GM21515 (cell line): Measurements from ENCODE around the gene WDR12.
"Not testable (repeated sequence)": the region's sequence is repeated elsewhere in the genome, so short reads cannot be mapped to it uniquely, and the experiment has no call there.

Source experiments
- ATAC-seq: cut with Tn5 transposase; IDR thresholded peaks from one replicate; pipeline ENCODE4 v1.9.1; 2021; ENCODE audit not compliant: unreplicated experiment

The WDR12 gene

DNA sequence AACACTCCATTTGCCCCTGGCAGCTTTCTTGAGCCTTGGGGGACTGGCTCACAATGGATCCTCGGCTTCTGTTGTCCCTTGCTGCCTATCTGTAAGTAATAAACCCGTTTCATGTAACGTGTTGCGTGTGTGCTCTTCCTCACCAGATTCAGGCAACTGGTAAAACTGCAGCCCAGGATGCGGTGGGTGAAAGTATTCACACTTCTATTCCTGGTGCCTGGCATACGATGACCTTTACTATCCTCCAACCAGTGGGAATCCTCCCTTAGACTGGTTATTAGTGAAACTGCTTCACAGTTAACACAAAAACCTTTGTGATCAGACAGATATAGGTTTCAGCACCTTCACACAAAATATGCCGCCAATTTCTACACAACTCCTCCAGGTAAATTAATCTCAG is 26.3 kb downstream of the WDR12 start:
- no peak for ATAC-seq

DNA sequence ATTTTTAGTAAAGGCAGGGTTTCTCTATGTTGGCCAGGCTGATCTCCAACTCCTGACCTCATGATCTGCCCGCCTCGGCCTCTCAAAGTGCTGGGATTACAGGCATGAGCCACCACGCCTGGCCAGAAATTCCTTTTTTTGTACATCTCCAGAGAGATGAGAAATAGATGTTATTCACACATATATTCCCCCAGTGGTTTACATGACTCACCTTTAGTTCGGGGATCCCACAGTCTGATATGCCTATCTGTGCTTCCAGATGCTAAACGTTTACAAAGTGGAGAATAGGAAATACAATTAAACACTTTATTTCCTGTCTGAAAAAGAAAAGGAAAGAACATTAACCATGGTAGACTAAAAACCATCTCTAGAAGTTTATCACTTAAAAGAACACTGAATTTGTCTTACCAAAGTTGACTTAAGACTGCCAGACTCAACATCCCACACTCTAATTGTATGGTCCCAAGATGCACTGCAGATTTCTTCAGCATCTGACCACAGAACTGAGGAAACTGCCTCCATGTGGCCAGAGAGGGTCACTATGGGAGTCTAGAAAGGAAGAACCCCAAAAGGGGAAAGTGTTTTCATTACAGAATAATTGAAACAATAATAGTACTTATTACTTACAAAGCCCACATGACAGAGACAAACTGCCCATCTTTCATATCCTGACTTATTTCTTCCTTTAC is 27.3 kb downstream of the WDR12 start:
- ATAC-seq = no peak

DNA sequence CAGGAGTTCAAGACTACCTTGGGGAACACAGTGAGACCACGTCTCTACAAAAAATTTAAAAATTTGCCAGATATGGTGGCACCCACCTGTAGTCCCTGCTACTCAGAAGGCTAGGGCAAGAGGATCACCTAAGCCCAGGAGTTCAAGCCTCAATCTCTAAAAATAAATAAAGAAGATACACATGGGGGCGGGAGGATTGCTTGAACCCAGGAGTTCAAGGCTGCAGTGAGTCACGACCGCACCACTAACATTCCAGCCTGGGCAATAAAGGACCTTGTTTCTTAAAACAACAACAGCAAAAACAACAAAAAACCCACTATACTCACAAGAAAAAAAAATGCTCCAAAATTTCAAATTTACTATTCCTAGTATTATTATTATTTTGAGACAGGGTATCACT is 29.9 kb downstream of the WDR12 start:
- no peak for ATAC-seq

DNA sequence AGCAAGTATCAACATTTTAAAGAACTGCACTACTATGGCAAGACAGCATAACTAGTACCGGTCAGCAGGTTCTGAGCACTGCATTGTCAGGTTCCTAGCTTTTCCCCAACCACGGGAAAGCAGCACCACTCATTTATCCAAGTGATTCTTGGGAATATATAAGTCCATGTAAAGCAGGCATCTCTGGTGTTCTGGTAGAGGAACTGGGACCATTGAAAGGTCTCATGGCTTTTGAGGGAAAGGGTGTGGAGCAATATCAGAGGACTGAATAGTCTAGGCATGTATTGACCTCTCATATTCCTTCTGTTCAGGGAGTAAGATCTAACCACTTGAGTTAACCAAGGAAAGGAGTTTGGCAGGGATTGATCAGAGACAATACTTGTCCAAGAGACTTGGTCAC is 33.8 kb downstream of the WDR12 start:
- no peak for ATAC-seq

DNA sequence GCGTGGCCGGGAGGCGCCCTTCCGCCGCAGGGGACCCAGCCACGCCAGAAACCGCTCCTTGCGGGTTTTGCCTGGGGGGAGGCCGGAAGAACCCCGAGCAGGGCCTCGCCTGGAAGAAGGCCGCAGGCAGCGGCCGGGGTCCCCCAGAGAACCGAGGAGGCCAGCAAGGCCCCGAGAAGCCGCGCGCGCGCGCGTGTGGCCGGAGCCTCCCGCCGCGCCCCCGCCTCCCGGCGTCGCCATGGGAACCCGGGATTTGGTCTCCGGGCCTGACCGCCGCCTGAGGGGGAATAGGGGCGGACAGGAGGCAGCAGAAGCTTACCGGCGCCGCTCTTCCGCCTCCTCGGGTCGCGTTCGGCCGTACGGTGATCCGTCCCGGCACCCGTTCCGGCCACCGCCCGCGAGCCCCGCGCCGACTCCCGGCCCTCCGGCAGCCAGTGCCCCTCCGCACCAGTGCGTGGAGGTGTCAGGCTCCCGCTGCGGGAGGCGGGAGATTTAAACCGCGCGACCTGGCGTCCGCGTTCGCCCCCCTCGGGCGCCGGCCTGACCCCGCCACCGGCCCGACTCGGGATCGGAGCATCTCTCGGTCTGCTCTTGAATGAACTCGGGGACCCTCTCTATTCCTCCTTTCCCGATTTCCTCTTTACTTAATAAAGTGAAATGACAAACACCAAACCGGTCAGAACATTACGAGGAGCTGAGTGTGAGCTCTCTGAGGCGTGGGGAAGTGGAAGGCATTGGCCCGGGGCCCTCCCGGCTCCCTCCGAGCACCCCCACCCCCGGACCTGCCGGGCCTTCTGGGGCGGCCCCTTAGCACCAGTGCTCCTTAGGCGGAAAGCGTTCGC is 40.0 kb downstream of the WDR12 start, which contains the start of gene ICA1L:
ICA1L (minus strand) TSS at position 467 of the 842 bp plus-strand sequence. CDS start 42,757 bp downstream, outside the sequence.
- ATAC-seq = peak; percentile 51

DNA sequence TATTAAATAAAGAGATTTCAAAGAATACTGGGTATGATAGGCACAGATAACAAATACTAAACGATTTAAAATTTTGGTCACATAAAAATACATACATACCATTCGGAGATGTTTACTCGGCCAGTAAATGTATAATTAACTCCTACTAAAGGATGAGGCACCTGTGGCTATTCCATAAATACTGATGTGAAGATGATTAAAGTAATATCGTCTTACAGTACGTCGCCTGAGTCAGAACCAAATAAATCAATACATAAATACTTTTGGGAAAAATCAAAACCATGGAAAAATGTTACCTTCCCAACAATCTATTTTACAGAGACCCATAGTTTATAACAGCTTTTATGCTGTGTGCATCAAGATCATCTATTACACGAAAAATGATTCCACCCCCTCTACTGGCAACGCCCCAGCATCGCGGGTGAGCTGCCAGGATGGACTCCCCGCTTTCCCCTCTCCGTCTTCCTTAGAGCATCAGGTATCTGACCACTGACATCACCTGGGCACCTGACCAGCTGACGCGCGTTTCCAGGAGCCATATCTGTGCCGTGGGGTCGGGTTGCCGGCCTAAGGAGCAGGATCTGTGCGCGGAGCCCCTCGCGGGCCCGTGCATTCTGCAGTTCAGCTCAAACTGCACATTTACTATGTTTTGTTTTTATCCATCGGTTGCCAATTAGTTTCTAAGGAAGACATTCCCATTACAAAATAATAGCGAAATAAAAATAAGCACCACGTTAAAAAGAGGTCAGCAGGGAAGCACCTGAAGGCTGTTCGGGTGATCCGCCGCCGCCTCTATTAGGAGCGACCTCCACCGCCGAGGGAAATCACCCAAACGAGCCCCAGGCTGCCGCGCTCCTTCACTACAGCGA is 40.8 kb downstream of the WDR12 start:
- ATAC-seq = peak; percentile 72

DNA sequence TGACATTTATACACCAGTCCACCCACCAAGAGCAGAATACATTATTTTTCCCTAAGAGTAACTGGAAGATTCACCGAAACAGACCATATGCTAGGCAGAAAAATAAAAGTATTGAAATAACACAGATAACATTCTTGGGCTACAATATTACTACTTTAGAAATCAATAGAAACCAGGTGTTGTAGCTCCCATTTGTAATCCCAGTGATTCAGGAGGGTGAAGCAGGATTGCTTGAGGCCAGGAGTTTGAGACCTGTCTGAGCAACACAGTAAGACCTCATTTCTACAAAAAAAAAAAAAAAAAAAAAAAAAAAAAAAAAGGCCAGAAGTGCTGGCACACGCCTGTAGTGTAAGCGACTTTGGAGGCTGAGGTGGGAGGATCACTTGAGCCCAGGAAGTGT is 49.5 kb downstream of the WDR12 start:
- no peak for ATAC-seq

DNA sequence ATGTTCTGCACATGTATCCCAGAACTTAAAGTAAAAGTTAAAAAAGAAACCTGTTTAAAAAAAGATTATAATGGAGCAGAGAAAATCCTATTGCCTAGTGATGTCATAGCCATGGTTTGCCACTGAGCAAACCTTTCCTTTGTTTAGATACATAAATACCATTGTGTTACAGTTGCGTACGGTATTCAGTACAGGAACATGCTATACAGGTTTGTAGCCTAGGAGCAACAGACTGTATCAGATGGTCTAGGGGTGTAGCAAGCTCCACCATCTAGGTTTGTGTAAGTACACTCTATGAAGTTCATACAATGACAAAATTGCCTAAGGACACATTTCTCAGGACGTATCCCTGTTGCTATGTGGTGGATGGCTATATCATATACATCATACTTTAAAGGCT is 52.9 kb downstream of the WDR12 start:
- ATAC-seq = no peak

DNA sequence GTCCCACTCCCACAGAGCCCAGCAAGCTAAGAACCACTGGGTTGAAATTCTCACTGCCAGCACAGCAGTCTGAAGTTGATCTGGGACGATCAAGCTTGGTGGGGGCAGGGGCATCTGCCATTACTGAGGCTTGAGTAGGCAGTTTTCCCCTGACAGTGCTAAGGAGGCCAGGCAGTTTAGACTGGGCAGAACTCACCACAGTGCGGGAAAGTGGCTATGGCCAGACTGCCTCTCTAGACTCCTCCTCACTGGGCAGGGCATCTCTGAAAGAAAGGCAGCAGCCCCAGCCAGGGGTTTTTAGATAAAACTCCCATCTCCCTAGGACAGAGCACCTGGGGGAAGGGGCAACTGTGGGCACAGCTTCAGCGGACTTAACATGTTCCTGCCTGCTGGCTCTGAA is 62.1 kb downstream of the WDR12 start:
- not testable (repeated sequence) for ATAC-seq

DNA sequence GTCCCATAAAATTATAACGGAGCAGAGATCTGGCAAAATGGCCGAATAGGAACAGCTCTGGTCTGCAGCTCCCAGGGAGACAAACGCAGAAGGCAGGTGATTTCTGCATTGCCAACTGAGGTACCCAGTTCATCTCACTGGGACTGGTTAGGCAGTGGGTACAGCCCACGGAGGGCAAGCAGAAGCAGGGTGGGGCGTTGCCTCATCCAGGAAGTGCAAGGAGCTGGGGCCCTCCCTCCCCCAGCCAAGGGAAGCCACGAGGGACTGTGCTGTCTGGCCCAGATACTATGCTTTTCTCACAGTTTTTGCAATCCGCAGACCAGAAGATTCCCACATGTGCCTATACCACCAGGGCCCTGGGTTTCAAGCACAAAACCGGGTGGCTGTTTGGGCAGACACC is 62.7 kb downstream of the WDR12 start:
- ATAC-seq = no peak

DNA sequence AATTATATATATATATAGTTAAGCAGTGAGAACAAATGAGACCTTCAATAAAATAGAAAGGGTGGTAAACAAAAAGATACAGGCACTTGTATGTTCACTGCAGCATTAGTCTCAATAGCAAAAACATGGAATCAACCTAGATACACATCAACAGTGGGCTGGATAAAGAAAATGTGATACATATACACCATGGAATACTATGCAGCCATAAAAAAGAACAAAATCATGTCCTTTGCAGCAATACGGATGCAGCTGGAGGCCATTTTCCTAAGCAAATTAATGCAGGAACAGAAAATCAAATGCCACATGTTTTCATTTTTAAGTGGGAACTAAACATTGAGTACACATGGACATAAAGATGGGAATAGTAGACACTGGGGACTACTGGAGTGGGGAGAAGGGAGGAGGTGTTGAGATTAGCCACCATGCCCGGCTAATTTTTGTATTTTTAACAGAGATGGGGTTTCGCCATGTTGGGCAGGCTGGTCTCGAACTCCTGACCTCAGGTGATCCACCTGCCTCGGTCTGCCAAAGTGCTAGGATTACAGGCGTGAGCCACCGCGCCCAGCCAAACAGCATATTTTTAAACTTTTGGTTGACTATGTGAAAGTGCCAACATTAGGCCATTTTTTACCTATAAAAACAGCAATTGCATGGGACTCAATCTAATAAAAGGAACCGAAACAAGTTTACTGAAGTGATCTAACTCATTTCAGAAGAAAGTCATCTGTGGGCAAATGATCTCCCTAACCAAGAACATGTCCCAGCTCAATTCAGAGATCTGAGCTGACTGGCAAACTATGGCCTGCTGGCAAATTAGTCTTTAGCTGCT is 63.6 kb downstream of the WDR12 start:
- ATAC-seq = no peak

DNA sequence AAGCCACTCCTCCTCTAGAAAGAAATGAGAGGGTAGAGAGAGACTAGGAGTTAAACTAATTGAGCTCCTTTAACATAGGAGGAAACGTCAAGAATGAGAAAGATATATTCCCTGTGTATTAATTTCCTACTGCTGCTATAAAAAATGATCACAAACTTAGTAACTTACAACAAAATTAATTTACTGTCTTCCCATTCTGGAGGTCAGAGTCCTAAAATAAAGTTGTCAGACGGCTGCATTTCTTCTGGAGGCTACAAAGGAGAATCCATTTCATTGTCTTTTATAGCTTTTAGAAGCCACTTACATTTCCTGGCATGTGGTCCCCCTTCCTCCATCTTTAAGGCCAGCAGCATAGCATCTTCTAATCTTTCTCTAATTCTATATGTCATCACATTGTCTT is 66.8 kb downstream of the WDR12 start:
- ATAC-seq = no peak

DNA sequence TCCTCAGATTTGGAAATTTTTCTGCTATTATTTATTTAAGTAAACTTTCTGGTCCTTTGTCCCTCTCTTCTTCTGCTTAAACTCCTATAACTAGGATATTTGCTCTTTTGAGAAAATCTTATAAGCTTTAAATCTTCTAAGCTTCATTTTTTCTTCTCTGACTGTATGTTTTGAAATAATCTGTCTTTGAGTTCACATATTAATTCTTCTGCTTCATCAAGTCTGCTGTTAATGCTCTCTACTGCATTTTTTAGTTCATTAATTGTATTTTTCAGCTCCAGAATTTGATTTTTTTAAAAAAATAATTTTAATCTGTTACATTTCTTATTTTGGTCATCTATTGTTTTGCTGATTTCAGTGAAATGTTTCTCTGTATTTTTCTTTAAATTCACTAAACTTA is 68.8 kb downstream of the WDR12 start:
- ATAC-seq = no peak

DNA sequence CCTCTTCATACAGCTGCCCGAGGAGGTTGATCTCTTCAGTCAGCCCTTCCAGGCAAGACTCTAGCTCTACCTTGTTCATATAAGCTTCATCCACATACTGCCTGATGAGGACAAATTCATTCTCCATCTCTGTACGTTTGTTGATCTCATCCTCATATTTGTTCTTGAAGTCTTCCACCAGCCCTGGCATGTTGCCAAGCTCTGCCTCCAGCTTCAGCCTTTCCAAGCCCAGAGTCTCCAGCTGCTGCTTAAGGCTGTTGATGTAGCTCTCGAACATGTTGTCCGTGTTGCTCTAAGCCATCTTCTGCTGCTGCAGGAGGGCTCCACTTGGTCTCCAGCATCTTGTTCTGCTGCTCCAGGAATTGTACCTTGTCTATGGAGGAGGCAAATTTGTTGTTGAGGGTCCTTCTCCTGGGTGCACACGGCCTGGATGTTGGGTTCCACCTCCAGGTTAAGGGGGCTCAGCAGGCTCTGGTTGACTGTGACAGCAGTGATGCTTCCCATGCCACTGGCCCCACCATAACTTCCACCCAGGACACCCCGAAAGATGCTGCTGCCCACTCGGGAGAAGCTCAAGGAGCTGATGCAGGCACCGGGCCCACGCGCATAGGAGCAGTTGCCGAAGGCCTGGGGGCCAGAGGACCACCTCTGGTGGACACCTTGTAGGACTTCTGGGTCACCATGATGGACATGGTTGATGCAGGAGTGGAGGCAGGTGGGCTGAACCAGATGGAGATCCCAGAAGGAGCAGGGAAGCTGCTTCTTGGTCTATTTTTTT is 70.2 kb downstream of the WDR12 start:
- ATAC-seq = no peak

DNA sequence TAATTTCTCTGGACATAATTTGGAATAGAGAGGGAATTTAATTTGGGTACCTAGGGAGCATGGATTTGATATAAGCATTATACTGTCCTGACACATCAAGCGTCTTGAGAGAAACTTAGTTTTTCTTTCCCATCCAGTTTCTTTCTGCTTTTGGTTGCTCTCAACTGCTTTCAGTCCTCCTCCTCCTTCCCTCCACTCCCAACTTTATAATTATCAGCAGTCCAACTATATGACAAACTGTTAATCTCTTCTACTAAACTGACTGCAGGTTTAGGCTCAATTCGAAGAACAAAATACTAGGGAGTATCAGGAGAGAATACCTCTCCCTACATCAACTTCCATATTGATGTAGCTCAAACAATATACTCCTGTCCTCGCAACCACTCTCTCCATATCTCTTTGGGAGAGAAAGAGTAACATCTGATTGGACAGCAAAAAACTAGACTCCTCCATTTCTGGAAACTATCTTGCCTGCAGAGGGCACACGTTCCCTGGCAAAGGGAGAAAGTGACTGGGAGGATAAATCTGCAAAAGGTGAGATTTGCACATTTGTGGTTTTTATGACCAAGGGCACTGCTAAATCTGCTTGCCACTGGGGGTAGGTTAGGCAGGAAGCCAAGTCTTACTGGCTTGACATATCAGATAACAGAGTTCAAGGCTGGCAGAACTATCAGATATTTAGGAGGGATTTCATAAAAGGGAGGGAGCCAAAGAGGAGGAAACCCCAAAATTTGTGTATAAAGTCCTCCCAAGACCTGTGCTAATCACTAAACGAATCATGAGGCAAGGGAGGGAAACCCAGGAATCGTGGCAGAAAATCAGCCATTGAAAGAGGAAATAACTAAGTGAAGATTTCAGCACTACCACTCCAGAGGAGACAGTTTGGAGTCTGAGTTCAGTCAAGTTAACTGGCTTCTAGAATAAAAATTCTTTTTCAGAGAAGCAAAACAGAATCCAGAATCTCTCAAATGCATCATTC is 79.9 kb downstream of the WDR12 start:
- ATAC-seq = no peak

DNA sequence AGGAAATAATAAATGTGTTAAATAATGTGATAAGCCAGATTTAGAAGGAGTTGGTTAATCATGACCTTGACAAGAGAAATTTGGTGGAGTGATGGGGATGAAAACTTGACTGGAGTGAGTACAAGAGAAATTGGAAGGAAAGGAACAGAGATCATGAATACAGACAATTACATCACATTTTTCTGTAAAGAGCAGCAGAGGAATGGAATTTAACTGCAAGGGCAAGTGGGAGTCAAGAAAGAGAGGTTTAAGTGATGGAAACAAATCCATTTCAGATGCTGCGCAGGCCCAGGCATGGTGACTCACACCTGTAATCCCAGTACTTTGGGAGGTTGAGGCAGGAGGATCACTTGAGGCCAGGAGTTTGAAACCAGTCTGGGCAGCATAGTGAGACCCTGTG is 86.6 kb downstream of the WDR12 start:
- ATAC-seq = no peak
